Right atrium auricular region (tissue), 2 donors: ENCODE data around the gene PRR33. TPM values are rescaled to one million over a fixed set of nuclear protein-coding genes. Genes with fewer than 3 reads are reported as not detected.

Source experiments
- DNase-seq: peaks from one replicate; pipeline ENCODE4 v3.0.0-alpha.2; 2019; ENCODE audit warnings: low spot score
- H3K27ac ChIP-seq, 2 donors: fragments of 200-600 bp; sonication (generic); 1 replicate in 1 of 2; 2 replicates in 1 of 2; pipeline ENCODE4 v1.5.1; 2016 to 2019
- H3K27me3 ChIP-seq, 2 donors: fragments of 200-600 bp; sonication (generic); one replicate each; pipeline versions ENCODE4 v1.5.1 to v1.6.0; 2017 to 2019
- H3K36me3 ChIP-seq: fragments of 200-600 bp; sonication (generic); one replicate; pipeline ENCODE4 v1.5.1; 2016
- H3K4me1 ChIP-seq, 2 donors: fragments of 200-600 bp; sonication (generic); one replicate each; pipeline versions ENCODE4 v1.5.1 to v1.6.0; 2017 to 2019
- H3K4me3 ChIP-seq, 2 donors: fragments of 200-600 bp; sonication (generic); 1 replicate in 1 of 2; 2 replicates in 1 of 2; pipeline ENCODE4 v1.5.1; 2017 to 2019; ENCODE audit warnings: mild to moderate bottlenecking in 1 of 2, moderate library complexity in 1 of 2
- H3K9me3 ChIP-seq, 2 donors: fragments of 200-600 bp; sonication (generic); one replicate each; pipeline ENCODE4 v1.5.1; 2019
- CTCF ChIP-seq, 2 donors: fragments of 200-600 bp; sonication (generic); IDR thresholded peaks; one replicate each; pipeline ENCODE4 v1.5.1; 2019; ENCODE audit warnings: antibody characterized with exemption in 2 of 2
- total RNA-seq, 2 donors: library from RNA; depleted of rRNA; stranded (reverse); fragments of >200 nt; gene quantifications; one replicate each; pipeline ENCODE4 v1.1.0, GENCODE V29; 2016

Gene PRR33
- total RNA-seq, 2 donors from 2014 or later, result 0.33 TPM; not detected in 1

GRCh38 chr11:1896923-1897322 lies 5.2 kb upstream of the PRR33 start:
- Histone ChIP-seq H3K27ac (no peak overlapping the region), H3K9me3 (no peaks in the 10 kb centered on the region), H3K4me1 (no peaks in the 10 kb centered on the region), H3K4me3 (no peak overlapping the region), H3K36me3 (no peaks in the 10 kb centered on the region), H3K27me3 (no peaks in the 10 kb centered on the region)
- no peak for DNase-seq
- TF ChIP-seq CTCF (IDR thresholded peaks at IDR 0.05), result no peak

- Histone ChIP-seq H3K27ac (no peak overlapping the region), H3K9me3 (no peaks in the 10 kb centered on the region), H3K27me3 (no peaks in the 10 kb centered on the region), H3K4me3 (no peak overlapping the region), H3K36me3 (no peaks in the 10 kb centered on the region), H3K4me1 (no peaks in the 10 kb centered on the region)
- no peak for DNase-seq
- TF ChIP-seq CTCF (IDR thresholded peaks at IDR 0.05), result no peak
These were observed 4.8 kb upstream of the PRR33 start for GRCh38 chr11:1896468-1896867.

- no peak overlapping the region for H3K27ac ChIP-seq
- no peak for TF ChIP-seq CTCF (IDR thresholded peaks at IDR 0.05)
- H3K27me3 ChIP-seq, result no peaks in the 10 kb centered on the region
- H3K36me3 ChIP-seq, result no peaks in the 10 kb centered on the region
- no peaks in the 10 kb centered on the region for H3K4me1 ChIP-seq
- H3K4me3 ChIP-seq, result no peak overlapping the region
- H3K9me3 ChIP-seq, result no peaks in the 10 kb centered on the region
- no peak for DNase-seq
These were observed 3.1 kb upstream of the PRR33 start for GRCh38 chr11:1894759-1895158.

GRCh38 chr11:1893581-1894359 lies 2.1 kb upstream of the PRR33 start:
- no peak for DNase-seq
- Histone ChIP-seq H3K27ac (no peak overlapping the region), H3K4me1 (no peaks in the 10 kb centered on the region), H3K36me3 (no peaks in the 10 kb centered on the region), H3K27me3 (no peaks in the 10 kb centered on the region), H3K9me3 (no peaks in the 10 kb centered on the region), H3K4me3 (no peak overlapping the region)
- no peak for TF ChIP-seq CTCF (IDR thresholded peaks at IDR 0.05)

GRCh38 chr11:1892558-1892957 lies 863 bp upstream of the PRR33 start:
- Histone ChIP-seq H3K4me3 (no peak overlapping the region), H3K9me3 (no peaks in the 10 kb centered on the region), H3K27ac (no peak overlapping the region), H3K4me1 (peaks cover 0 to 6% of the 10 kb centered on the region in 2 donors), H3K27me3 (no peaks in the 10 kb centered on the region), H3K36me3 (peaks cover 5% of the 10 kb centered on the region)
- no peak for DNase-seq
- TF ChIP-seq CTCF (IDR thresholded peaks at IDR 0.05), result no peak

- DNase-seq, result no peak
- Histone ChIP-seq H3K27ac (no peak overlapping the region), H3K9me3 (no peaks in the 10 kb centered on the region), H3K4me1 (peaks cover 0 to 6% of the 10 kb centered on the region in 2 donors), H3K27me3 (no peaks in the 10 kb centered on the region), H3K36me3 (peaks cover 5% of the 10 kb centered on the region), H3K4me3 (no peak overlapping the region)
- TF ChIP-seq CTCF (IDR thresholded peaks at IDR 0.05), result no peak
These were observed 421 bp upstream of the PRR33 start for GRCh38 chr11:1892116-1892515.
